GM21737 (cell line): Measurements from ENCODE around the gene FAM222A.

Experiments
- ATAC-seq: cut with Tn5 transposase; IDR thresholded peaks from one replicate; pipeline ENCODE4 v1.9.1; 2021; ENCODE audit warnings: mild to moderate bottlenecking, moderate library complexity; ENCODE audit not compliant: unreplicated experiment

The FAM222A gene

GRCh38 chr12:109724321-109724892 is 10.8 kb downstream of the FAM222A start:
- no peak for ATAC-seq

GRCh38 chr12:109725321-109726105 is 11.9 kb downstream of the FAM222A start:
- no peak for ATAC-seq

GRCh38 chr12:109726106-109726497 is 12.5 kb downstream of the FAM222A start:
- ATAC-seq = no peak

- ATAC-seq = no peak
These were observed 12.9 kb downstream of the FAM222A start for GRCh38 chr12:109726511-109727038.

GRCh38 chr12:109727039-109727723 is 13.6 kb downstream of the FAM222A start:
- ATAC-seq = no peak

- no peak for ATAC-seq
These were observed 14.4 kb downstream of the FAM222A start for GRCh38 chr12:109727746-109728726.

- ATAC-seq = no peak
These were observed 15.3 kb downstream of the FAM222A start for GRCh38 chr12:109728921-109729320.

- ATAC-seq = no peak
These were observed 15.8 kb downstream of the FAM222A start for GRCh38 chr12:109729371-109729781.

GRCh38 chr12:109729801-109730200 is 16.2 kb downstream of the FAM222A start:
- no peak for ATAC-seq

- ATAC-seq = no peak
These were observed 16.9 kb downstream of the FAM222A start for GRCh38 chr12:109730306-109731145.

- ATAC-seq = no peak
These were observed 17.7 kb downstream of the FAM222A start for GRCh38 chr12:109731231-109731731.

- ATAC-seq = no peak
These were observed 18.2 kb downstream of the FAM222A start for GRCh38 chr12:109731806-109732205.

- ATAC-seq = no peak
These were observed 19.0 kb downstream of the FAM222A start for GRCh38 chr12:109732321-109733305.

GRCh38 chr12:109734219-109735000 is 20.8 kb downstream of the FAM222A start:
- no peak for ATAC-seq

- ATAC-seq = no peak
These were observed 21.5 kb downstream of the FAM222A start for GRCh38 chr12:109735051-109735521.

GRCh38 chr12:109735825-109736551 is 22.4 kb downstream of the FAM222A start:
- no peak for ATAC-seq
